NCI-H69 (cell line): ENCODE data around the gene TAOK3.
"Not testable (repeated sequence)": the region's sequence is repeated elsewhere in the genome, so short reads cannot be mapped to it uniquely, and the experiment has no call there.

ENCODE experiments used
- DNase-seq: peaks from one replicate; lab custom pipeline; 2025; lab: John Stamatoyannopoulos, UW

Gene TAOK3

GRCh38 chr12:118337194-118337838 is 35.4 kb downstream of the TAOK3 start:
- no peak for DNase-seq

GRCh38 chr12:118336123-118336522 is 36.6 kb downstream of the TAOK3 start:
- DNase-seq: no peak

GRCh38 chr12:118334939-118335567 is 37.7 kb downstream of the TAOK3 start:
- no peak for DNase-seq

GRCh38 chr12:118334241-118334640 is 38.5 kb downstream of the TAOK3 start:
- no peak for DNase-seq

GRCh38 chr12:118332511-118332910 is 40.2 kb downstream of the TAOK3 start:
- DNase-seq: no peak

GRCh38 chr12:118330421-118331018 is 42.2 kb downstream of the TAOK3 start:
- DNase-seq: no peak

- DNase-seq: no peak
Measured at GRCh38 chr12:118328486-118329330, 44.0 kb downstream of the TAOK3 start.

- no peak for DNase-seq
Measured at GRCh38 chr12:118327391-118327790, 45.3 kb downstream of the TAOK3 start.

- DNase-seq: no peak
Measured at GRCh38 chr12:118326991-118327390, 45.7 kb downstream of the TAOK3 start.

- no peak for DNase-seq
Measured at GRCh38 chr12:118325081-118325480, 47.6 kb downstream of the TAOK3 start.

- DNase-seq: no peak
Measured at GRCh38 chr12:118319627-118320026, 53.1 kb downstream of the TAOK3 start.

GRCh38 chr12:118318744-118319143 is 54.0 kb downstream of the TAOK3 start:
- DNase-seq: no peak

- no peak for DNase-seq
Measured at GRCh38 chr12:118317729-118318128, 55.0 kb downstream of the TAOK3 start.

- DNase-seq: no peak
Measured at GRCh38 chr12:118315821-118316220, 56.9 kb downstream of the TAOK3 start.

- no peak for DNase-seq
Measured at GRCh38 chr12:118312578-118312977, 60.1 kb downstream of the TAOK3 start.

- DNase-seq: no peak
Measured at GRCh38 chr12:118311666-118312065, 61.0 kb downstream of the TAOK3 start.

- DNase-seq: no peak
Measured at GRCh38 chr12:118310320-118310719, 62.4 kb downstream of the TAOK3 start.

- DNase-seq: not testable (repeated sequence)
Measured at GRCh38 chr12:118308006-118308405, 64.7 kb downstream of the TAOK3 start.

- no peak for DNase-seq
Measured at GRCh38 chr12:118307069-118307954, 65.4 kb downstream of the TAOK3 start.

GRCh38 chr12:118304093-118304492 is 68.6 kb downstream of the TAOK3 start:
- no peak for DNase-seq

- DNase-seq: no peak
Measured at GRCh38 chr12:118302053-118302452, 70.7 kb downstream of the TAOK3 start.
